GM12891 (cell line): Measurements from ENCODE around the gene ADCY5.

Experiments used
- POLR2A ChIP-seq: IDR thresholded peaks from 2 replicates; pipeline ENCODE4 v1.6.1; 2011; ENCODE audit warnings: low read depth, low read length, control low read depth
- POLR2AphosphoS5 ChIP-seq: IDR thresholded peaks from 2 replicates; pipeline ENCODE4 v1.6.1; 2011; ENCODE audit warnings: low read depth, low read length, control low read depth
- POU2F2 ChIP-seq: IDR thresholded peaks from 2 replicates; pipeline ENCODE4 v1.6.1; 2011; ENCODE audit warnings: low read depth, mild to moderate bottlenecking, control low read depth, low read length, moderate library complexity
- TAF1 ChIP-seq: IDR thresholded peaks from 2 replicates; pipeline ENCODE4 v1.6.1; 2011; ENCODE audit warnings: low read depth, low read length, control low read depth

GRCh38 chr3:123305192-123305591 is 143.7 kb downstream of the ADCY5 start:
- no peak for TF ChIP-seq POLR2A
- TF ChIP-seq TAF1 = no peak
- no peak for TF ChIP-seq POLR2AphosphoS5
- no peak for TF ChIP-seq POU2F2
